IPS-18c (cell line): ENCODE results near the gene OR13C2.

ENCODE experiments used
- H3K4me3 ChIP-seq: 2 replicates; pipeline ENCODE4 v1.7.0; 2013; ENCODE audit warnings: low read depth, mild to moderate bottlenecking, low read length, moderate library complexity; ENCODE audit not compliant: insufficient read depth
- H3K9me3 ChIP-seq: one replicate; pipeline ENCODE4 v1.6.1; 2013; ENCODE audit warnings: mild to moderate bottlenecking, low read length, moderate library complexity; ENCODE audit not compliant: control insufficient read depth, insufficient read depth

Gene OR13C2

DNA sequence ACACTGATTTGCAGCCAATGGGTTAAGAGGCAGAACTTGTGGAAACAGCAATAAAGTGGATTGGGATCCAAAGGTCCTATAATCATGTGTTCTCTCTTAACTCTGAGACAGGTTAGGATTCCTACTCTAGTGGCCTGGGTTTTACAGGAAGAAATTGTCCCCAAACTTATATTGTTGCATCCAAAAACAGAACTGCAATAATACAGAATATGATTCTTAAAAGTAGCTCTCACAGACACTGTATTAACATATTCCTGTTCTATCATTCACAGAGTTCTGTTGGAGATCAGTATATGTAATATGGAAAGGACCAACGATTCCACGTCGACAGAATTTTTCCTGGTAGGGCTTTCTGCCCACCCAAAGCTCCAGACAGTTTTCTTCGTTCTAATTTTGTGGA is 36.6 kb downstream of the OR13C2 start, which contains the start of gene OR13C8:
Gene OR13C8, plus strand, starts transcription at position 301 of the 400 bp plus-strand sequence. Its CDS starts 0 bp downstream, at position 301.
- no peak within 1 kb of the TSS for H3K4me3 ChIP-seq
- no peaks in the 10 kb centered on the region for H3K9me3 ChIP-seq

DNA sequence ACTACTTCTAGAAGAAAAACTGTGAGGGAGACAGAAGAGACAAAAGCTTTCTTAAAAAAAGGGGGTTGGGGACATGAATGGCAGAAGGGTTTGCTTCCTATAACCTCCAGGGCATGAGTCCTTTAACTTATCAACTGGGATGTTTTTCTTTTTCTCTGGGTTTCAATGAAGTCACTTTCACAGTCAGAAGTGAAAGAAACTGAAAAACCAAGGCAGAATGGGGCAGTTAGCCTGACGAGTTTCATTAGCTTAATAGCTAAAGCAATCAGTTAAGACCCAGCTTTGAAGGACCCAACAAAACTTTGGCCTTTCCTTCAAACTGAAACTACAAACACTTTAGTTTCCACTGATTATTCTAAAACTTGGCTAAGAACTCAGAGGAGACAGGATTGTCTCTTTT is 41.1 kb downstream of the OR13C2 start:
- Histone ChIP-seq H3K9me3 (no peaks in the 10 kb centered on the region), H3K4me3 (no peak overlapping the region)

DNA sequence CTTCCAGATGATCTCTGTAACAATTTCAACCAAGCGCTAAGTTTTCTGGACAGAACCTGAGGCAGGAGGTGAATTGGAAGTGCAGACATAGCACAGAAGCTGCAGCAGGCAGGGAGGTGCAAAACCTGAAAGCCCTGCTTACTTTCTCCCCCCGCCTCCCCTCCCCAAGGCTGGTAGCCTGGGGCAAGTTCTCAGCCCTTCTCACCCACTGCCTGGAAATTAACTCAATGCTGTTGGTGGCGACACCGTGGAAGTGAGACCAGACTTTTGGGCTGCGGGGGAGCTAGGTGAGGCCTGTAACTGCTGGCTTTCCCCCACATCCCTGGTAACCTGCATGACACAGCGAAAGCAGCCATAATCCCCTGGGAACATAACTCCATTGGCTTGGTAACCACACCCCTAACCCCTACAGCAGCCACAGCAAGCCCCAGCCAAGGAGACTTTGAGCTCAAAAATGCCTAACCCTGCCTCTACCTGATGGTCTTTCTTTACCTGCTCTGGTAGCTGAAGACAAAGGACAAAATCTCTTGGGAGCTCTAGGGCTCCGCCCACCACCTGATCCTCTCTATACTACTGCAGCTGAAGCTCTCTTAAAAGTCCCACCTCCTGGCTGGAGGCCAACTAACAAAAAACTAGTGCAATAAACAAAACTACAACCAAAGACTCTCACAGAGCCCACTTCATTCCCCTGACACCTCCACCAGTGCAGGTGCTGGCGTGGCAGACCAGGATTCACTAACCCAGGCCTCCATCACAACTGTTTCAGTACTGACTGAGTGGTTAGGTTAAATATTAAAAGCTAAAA is 48.4 kb downstream of the OR13C2 start:
- H3K9me3 ChIP-seq, result peaks cover 2% of the 10 kb centered on the region
- no peak overlapping the region for H3K4me3 ChIP-seq

DNA sequence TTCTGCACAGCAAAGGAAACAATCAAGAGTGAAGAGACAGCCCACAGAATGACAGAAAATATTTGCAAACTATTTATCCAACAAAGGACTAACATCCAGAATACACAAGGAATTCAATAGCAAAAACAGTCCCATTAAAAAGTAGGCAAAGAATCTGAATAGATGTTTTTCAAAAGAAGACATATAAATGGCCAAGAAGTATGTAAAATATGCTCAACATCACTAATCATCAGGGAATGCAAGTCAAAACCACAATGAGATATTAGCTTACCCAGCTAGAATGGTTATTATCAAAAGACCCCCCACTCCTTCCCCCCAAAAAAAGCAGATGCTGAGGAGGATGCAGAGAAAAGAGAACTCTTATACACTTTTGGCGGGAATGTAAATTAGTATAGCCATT is 49.9 kb downstream of the OR13C2 start:
- Histone ChIP-seq H3K9me3 (peaks cover 2% of the 10 kb centered on the region), H3K4me3 (no peak overlapping the region)
